ENCODE results near the gene GRB10.

Gene GRB10

GRCh38 chr7:50687575-50688225 lies 95.0 kb downstream of the GRB10 start:
- DNase-seq = no peak

GRCh38 chr7:50687096-50687495 lies 95.6 kb downstream of the GRB10 start:
- DNase-seq = no peak

- DNase-seq = no peak
These were observed 97.3 kb downstream of the GRB10 start for GRCh38 chr7:50685135-50686065.

DNA sequence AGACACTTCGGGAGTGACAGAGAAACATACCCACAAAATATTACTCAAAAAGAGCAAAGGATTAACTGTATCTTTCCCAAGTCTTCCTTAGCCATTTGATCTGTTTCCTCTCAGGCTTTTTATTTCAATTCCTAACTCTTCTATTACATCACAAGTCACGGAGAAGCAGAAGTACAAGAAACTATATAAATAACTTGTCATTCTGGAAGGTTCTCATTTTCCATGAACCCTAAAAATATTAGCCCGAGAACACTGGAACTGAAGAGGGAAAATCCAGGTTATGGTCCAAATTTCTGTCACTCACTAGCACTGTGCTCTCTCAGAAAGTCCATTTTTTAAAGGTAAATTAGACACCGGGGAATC lies 98.0 kb downstream of the GRB10 start:
- no peak for DNase-seq

GRCh38 chr7:50684011-50684712 lies 98.5 kb downstream of the GRB10 start:
- no peak for DNase-seq

DNA sequence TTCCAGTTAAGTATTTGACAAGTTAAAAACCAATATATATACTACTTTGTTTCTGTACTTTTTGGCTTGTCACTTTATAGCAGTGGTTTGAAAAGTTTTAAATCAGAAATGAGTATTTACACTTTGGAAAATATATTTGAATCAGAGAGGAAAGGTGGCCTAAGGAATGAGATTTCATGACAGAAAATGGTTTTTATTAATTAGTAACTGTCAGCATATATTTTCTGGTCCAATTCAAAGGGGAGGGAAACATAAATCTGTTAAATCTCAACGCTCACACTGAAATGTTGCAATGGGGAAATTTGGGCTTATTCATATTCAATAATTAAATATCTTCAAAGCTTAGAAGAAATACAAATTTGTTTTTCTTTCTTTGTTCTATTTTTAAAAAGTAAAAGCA lies 100.1 kb downstream of the GRB10 start:
- no peak for DNase-seq

- DNase-seq = no peak
These were observed 100.6 kb downstream of the GRB10 start for GRCh38 chr7:50682079-50682478.

DNA sequence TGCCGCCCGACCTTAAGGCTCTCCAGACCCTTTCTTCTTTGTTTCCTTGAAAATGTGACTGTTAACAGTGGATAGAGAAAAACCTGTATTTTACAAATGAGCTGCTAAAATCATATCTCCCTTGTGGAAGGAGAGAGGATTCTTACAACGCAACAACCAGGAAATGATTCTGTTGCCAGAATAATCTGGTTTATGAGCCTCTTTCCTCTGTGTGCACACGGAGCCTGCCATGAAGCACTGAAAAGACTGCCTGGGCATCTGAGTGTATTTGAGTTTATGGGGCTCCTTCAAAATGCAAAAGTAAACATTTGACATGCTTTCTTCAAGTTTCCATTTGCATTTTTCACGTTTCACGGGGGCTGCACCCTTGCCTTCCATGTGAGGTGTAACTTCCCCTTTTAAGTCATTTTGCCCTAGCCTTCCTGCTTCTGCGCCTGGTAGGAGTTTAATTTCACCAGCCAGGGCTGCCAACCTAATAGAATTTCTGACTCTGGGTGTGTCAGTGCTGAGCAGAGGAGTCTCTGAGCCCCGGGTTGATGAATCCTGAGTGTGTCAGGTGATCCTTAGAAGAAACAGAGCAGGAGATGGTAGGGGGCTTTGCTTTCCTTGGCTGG lies 101.2 kb downstream of the GRB10 start:
- no peak for DNase-seq

- no peak for DNase-seq
These were observed 103.3 kb downstream of the GRB10 start for GRCh38 chr7:50679218-50680007.

GRCh38 chr7:50678586-50678985 lies 104.1 kb downstream of the GRB10 start:
- DNase-seq = no peak

- DNase-seq = no peak
These were observed 105.1 kb downstream of the GRB10 start for GRCh38 chr7:50677638-50677996.

DNA sequence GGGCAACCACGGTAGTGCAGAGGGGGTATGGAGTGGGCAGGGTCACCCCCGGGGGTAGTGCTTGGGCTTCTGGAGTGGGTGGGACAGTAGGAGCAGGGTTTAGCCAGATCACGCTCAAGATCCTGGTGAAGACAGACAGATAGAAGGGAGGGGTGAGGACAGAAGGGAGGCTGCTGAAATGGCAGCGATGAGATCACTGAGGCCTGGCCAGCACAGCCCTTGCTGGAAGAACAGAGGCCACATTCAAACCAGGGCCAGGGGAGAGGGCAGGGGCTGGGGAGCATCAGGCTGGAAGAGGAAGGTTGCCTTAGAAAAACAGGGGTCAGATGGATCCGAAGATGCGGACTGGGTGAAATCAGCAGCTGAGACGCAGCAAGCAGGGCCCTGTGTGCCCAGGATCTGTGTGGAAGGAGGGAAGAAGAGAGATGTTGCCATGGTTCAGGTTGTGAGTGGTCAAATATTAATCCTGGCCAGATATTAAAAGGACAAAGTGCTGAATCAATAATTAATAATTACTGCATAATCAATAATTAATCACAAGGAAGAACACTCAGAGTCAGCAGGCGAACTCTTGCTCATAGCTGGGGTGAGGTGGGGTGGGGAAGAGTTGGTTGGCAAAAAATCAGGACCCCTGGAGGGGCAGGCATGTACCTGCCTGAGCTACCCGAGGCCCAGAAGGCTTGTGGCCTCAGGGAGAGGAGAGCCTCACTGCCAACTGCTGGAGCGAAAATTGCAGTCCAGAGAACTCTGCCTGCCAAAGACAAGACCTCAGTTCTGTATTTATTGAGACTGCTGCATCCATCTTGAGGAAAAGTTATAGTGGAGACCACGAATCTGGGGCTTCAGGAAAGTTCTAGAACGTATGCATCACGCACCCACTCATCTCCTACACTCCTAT lies 105.7 kb downstream of the GRB10 start:
- DNase-seq = no peak

DNA sequence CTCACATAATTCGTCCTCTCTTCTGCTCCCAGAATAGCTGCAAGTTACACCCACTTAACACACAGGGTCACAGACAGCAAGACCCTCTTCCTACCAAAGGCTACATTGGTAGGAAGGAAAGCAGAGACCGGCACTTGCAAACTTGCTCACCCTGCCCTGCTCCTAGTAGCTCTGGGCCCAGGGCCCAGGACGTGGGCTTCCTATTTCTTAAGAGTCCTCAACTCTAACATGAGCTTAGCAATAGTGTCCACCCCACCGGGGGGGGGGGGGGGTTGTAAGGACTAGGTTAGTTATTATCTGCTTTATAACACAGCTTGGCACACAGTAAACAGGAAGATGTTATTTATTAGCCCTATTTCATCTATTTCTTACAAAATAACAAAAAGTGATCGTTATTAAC lies 106.6 kb downstream of the GRB10 start:
- DNase-seq = no peak

- no peak for DNase-seq
These were observed 107.5 kb downstream of the GRB10 start for GRCh38 chr7:50674896-50675835.

GRCh38 chr7:50674299-50674698 lies 108.4 kb downstream of the GRB10 start:
- DNase-seq = no peak

DNA sequence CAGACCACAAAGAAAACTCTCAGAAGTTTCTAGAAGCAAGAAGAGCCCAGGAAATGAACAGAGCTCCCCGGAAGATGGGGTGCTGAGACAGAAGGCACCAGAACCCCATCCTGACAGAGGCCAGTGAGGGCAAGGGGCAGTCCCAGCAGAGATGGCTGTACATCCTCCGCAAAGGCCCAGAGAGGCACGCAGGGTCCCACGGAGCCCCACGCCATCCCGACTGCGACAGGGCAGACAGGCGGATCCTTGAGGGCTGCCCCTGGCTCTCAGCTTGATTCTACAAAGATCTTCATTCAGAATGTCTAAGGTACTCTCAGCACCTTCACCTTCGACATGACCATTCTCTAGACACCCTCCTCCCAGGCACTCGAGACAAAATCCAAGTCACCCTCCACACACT lies 109.6 kb downstream of the GRB10 start:
- DNase-seq = no peak

DNA sequence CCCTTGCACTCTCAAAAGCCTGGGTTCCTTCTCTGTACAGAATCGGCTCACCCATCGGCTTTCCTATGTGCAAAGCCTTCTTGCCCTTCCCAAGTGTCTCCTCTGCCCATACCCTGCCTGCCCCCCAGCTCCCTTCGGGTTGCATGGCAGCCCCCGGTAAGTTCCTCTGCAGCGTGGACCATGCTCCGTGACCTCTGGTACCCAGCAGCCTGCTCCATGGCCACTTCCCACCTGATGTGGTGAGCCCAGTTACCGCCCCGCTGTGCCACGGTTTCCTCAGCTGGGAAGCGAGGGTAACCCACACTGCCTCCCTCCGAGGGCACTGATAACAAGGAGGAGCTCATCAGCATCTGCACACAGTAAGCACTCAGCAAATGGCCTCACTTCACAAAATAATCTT lies 110.7 kb downstream of the GRB10 start:
- DNase-seq = no peak

DNA sequence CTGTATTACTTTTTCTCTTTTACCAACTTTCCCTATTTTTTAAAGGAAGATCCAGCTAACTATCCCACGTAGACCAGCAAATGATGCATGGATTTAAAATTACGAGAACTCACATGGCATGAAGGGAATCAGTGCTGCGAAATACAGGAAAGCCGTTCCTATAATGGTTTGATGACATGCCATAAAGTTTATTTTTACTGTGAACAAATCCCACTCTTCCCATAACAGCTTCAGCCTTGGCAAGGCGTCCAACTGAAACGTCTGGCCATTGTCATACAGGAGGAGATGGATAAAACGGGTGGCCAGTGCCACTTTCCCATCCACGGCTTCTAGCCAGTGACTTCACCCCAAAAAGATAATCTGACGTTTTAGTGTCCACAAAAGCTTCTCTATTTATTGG lies 111.3 kb downstream of the GRB10 start:
- no peak for DNase-seq

- no peak for DNase-seq
These were observed 112.8 kb downstream of the GRB10 start for GRCh38 chr7:50669890-50670289.

DNA sequence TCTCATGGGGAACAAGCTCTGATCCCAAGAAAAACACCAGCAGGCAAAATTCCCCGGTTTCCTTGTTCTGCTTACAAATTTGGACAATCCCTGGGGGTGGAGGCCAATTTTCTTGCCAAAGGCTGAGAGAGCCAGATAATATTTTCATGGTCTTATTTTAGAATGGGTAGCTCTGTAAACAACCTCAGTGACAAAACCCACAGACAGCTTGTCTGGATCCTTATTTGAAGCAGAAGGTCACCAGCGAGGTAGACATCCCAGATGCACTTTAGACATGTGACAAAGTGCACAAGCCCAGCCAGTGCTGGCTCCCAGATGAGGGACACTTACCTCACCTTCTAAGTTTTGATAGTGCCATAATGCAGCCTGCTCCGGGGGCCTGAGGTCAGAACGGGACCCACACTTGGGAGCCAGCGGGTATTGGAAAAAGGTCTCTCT lies 114.9 kb downstream of the GRB10 start:
- no peak for DNase-seq
